H9 (cell line): ENCODE results near the gene POC5. TPM values are rescaled to one million over a fixed set of nuclear protein-coding genes. Genes with fewer than 3 reads are reported as not detected.
A peak's percentile ranks its signal among the peaks of the same experiment; 100 is the strongest.
"Not testable (repeated sequence)": the region's sequence is repeated elsewhere in the genome, so short reads cannot be mapped to it uniquely, and the experiment has no call there.

Experiments used
- DNase-seq: peaks from one replicate; pipeline ENCODE4 v3.0.0-alpha.2; 2017
- H2AFZ ChIP-seq: one replicate; pipeline ENCODE4 v1.6.1; 2013; ENCODE audit warnings: mild to moderate bottlenecking, low read length, control low read depth, moderate library complexity
- H2AK5ac ChIP-seq: 2 replicates; pipeline ENCODE4 v1.6.1; 2013; ENCODE audit warnings: low read length, control low read depth, mixed read lengths; ENCODE audit not compliant: insufficient read length
- H2BK120ac ChIP-seq: one replicate; pipeline ENCODE4 v1.6.1; 2013; ENCODE audit warnings: low read depth, mild to moderate bottlenecking, low read length, control low read depth, inconsistent platforms; ENCODE audit not compliant: poor library complexity, severe bottlenecking
- H2BK12ac ChIP-seq: 2 replicates; pipeline ENCODE4 v1.6.1; 2013; ENCODE audit warnings: low read length, control low read depth, mixed read lengths, low read depth; ENCODE audit not compliant: insufficient read length
- H2BK15ac ChIP-seq: 2 replicates; pipeline ENCODE4 v1.6.1; 2013; ENCODE audit warnings: low read depth, low read length, control low read depth
- H2BK20ac ChIP-seq: one replicate; pipeline ENCODE4 v1.6.1; 2013; ENCODE audit warnings: low read depth, mild to moderate bottlenecking, low read length, control low read depth, inconsistent platforms; ENCODE audit not compliant: poor library complexity, severe bottlenecking
- H2BK5ac ChIP-seq: 2 replicates; pipeline ENCODE4 v1.6.1; 2013; ENCODE audit warnings: low read length, control low read depth, mixed read lengths; ENCODE audit not compliant: insufficient read length
- H3K14ac ChIP-seq: 2 replicates; pipeline ENCODE4 v1.6.1; 2013; ENCODE audit warnings: low read length, control low read depth; ENCODE audit not compliant: insufficient read depth
- H3K18ac ChIP-seq: 2 replicates; pipeline ENCODE4 v1.6.1; 2013; ENCODE audit warnings: low read depth, mild to moderate bottlenecking, mixed read lengths, low read length, control low read depth; ENCODE audit not compliant: insufficient read length
- H3K23ac ChIP-seq: 2 replicates; pipeline ENCODE4 v1.6.1; 2013; ENCODE audit warnings: low read length, control low read depth, mixed read lengths, low read depth; ENCODE audit not compliant: insufficient read length
- H3K23me2 ChIP-seq: 2 replicates; pipeline ENCODE4 v1.6.1; 2013; ENCODE audit warnings: low read depth, mild to moderate bottlenecking, mixed read lengths, low read length, control low read depth; ENCODE audit not compliant: insufficient read length, poor library complexity, severe bottlenecking
- H3K27ac ChIP-seq: 2 replicates; pipeline ENCODE4 v1.5.1; 2013; ENCODE audit warnings: low read length, control low read depth, mixed read lengths, low read depth; ENCODE audit not compliant: insufficient read length
- H3K27me3 ChIP-seq: 2 replicates; pipeline ENCODE4 v1.6.1; 2013; ENCODE audit warnings: low read length, control low read depth, inconsistent platforms; ENCODE audit not compliant: insufficient read depth
- H3K4ac ChIP-seq: 2 replicates; pipeline ENCODE4 v1.6.1; 2013; ENCODE audit warnings: low read depth, mild to moderate bottlenecking, control low read depth, inconsistent platforms, low read length, moderate library complexity
- H3K4me1 ChIP-seq: 2 replicates; pipeline ENCODE4 v1.6.1; 2013; ENCODE audit warnings: low read length, control low read depth, inconsistent platforms; ENCODE audit not compliant: insufficient read depth
- H3K4me2 ChIP-seq: 2 replicates; pipeline ENCODE4 v1.6.1; 2013; ENCODE audit warnings: low read length, control low read depth, mixed read lengths; ENCODE audit not compliant: insufficient read length, insufficient read depth
- H3K56ac ChIP-seq: 2 replicates; pipeline ENCODE4 v1.6.1; 2013; ENCODE audit warnings: low read depth, mild to moderate bottlenecking, mixed read lengths, low read length, control low read depth; ENCODE audit not compliant: insufficient read length
- H3K79me1 ChIP-seq: 2 replicates; pipeline ENCODE4 v1.6.1; 2013; ENCODE audit warnings: low read depth, mild to moderate bottlenecking, moderate library complexity, low read length, control low read depth, inconsistent platforms; ENCODE audit not compliant: insufficient read depth, poor library complexity, severe bottlenecking
- H3K79me2 ChIP-seq: 2 replicates; pipeline ENCODE4 v1.6.1; 2013; ENCODE audit warnings: low read length, control low read depth, inconsistent platforms; ENCODE audit not compliant: insufficient read depth
- H3K9ac ChIP-seq: 2 replicates; pipeline ENCODE4 v1.6.1; 2013; ENCODE audit warnings: low read length, control low read depth, mixed read lengths; ENCODE audit not compliant: insufficient read length; ENCODE audit errors: extremely low read depth
- H3K9me3 ChIP-seq: one replicate; pipeline ENCODE4 v1.6.1; 2013; ENCODE audit warnings: low read depth, low read length, inconsistent platforms; ENCODE audit not compliant: control insufficient read depth
- H3T11ph ChIP-seq: one replicate; pipeline ENCODE4 v1.6.1; 2013; ENCODE audit warnings: mild to moderate bottlenecking, low read length, control low read depth, inconsistent platforms
- H4K20me1 ChIP-seq: one replicate; pipeline ENCODE4 v1.6.1; 2013; ENCODE audit not compliant: control insufficient read depth, insufficient read length, insufficient read depth
- H4K5ac ChIP-seq: 2 replicates; pipeline ENCODE4 v1.6.1; 2013; ENCODE audit warnings: low read depth, mild to moderate bottlenecking, mixed read lengths, low read length, control low read depth; ENCODE audit not compliant: insufficient read length
- H4K8ac ChIP-seq: replicated peaks from 2 replicates; pipeline ENCODE4 v1.6.1; 2013; ENCODE audit warnings: low read length, control low read depth, mixed read lengths, low read depth; ENCODE audit not compliant: insufficient read length
- H4K91ac ChIP-seq: 2 replicates; pipeline ENCODE4 v1.6.1; 2013; ENCODE audit warnings: low read depth, mild to moderate bottlenecking, moderate library complexity, mixed read lengths, low read length, control low read depth; ENCODE audit not compliant: insufficient read length
- H3K27ac Mint-ChIP-seq, 3 experiments: 2 replicates in 2 of 3; 3 replicates in 1 of 3; pipeline ENCODE4 v1.8.0; 2020 to 2021; ENCODE audit warnings: mixed read lengths in 3 of 3, mild to moderate bottlenecking in 1 of 3, moderate library complexity in 1 of 3
- H3K27me3 Mint-ChIP-seq: 2 replicates; pipeline ENCODE4 v1.8.0; 2021; ENCODE audit warnings: low read depth, mild to moderate bottlenecking, moderate library complexity, mixed read lengths
- H3K36me3 Mint-ChIP-seq, 3 experiments: 2 replicates in 2 of 3; 3 replicates in 1 of 3; pipeline ENCODE4 v1.8.0; 2020 to 2021; ENCODE audit warnings: low read depth in 3 of 3, mixed read lengths in 3 of 3; ENCODE audit not compliant: insufficient read depth in 1 of 3
- H3K4me1 Mint-ChIP-seq, 2 experiments: 2 replicates each; pipeline ENCODE4 v1.8.0; 2020; ENCODE audit warnings: mixed read lengths in 2 of 2
- H3K4me3 Mint-ChIP-seq, 2 experiments: 2 replicates in 1 of 2; 3 replicates in 1 of 2; pipeline ENCODE4 v1.8.0; 2020 to 2021; ENCODE audit warnings: mild to moderate bottlenecking in 2 of 2, mixed read lengths in 2 of 2, moderate library complexity in 1 of 2
- H3K9me3 Mint-ChIP-seq, 2 experiments: 2 replicates in 1 of 2; 3 replicates in 1 of 2; pipeline ENCODE4 v1.8.0; 2020; ENCODE audit warnings: mild to moderate bottlenecking in 2 of 2, mixed read lengths in 2 of 2, moderate library complexity in 1 of 2
- CTCF ChIP-seq: fragments of 200-600 bp; sonication (generic); conservative IDR thresholded peaks from 3 replicates; pipeline ENCODE4 v1.8.0; 2021; ENCODE audit warnings: antibody characterized with exemption, mild to moderate bottlenecking
- WGBS: extraction: QIAGEN DNeasy Blood & Tissue Kit; methylation state at CpG from one replicate; pipeline ENCODE4 v1.1.7; 2013; ENCODE audit warnings: missing lambda C conversion rate, low lambda C conversion rate, mixed read lengths; ENCODE audit not compliant: insufficient read length; ENCODE audit errors: extremely low coverage; 5-methylcytosine and 5-hydroxymethylcytosine counted together
- total RNA-seq: library from RNA; stranded (reverse); gene quantifications from 2 replicates; pipeline ENCODE4 v1.2.1, GENCODE V29; 2021

POC5 gene
- total RNA-seq, 1 experiment from 2014 or later = 12.2 TPM

GRCh38 chr5:75701856-75702255, 15.4 kb downstream of the POC5 start:
- H2BK12ac ChIP-seq = no peak overlapping the region
- no peak overlapping the region for H3K4me3 Mint-ChIP-seq
- no peak overlapping the region for H2AFZ ChIP-seq
- H3K36me3 Mint-ChIP-seq = peaks cover 25 to 39% (median 34%) of the 10 kb centered on the region in 3 experiments
- no peaks in the 10 kb centered on the region for H3K4me1 Mint-ChIP-seq
- H3K27ac Mint-ChIP-seq = no peak overlapping the region
- H3K4ac ChIP-seq = no peak overlapping the region
- no peaks in the 10 kb centered on the region; the same call in 1 of the 2 replicates for H3K27me3 Mint-ChIP-seq
- H3K27ac ChIP-seq = no peak overlapping the region
- peaks cover 0 to 6% of the 10 kb centered on the region in 2 experiments; a peak in 1 of 5 replicates for H3K9me3 Mint-ChIP-seq
- no peaks in the 10 kb centered on the region for H3K4me1 ChIP-seq
- H4K91ac ChIP-seq = no peak overlapping the region
- H3K56ac ChIP-seq = no peak overlapping the region
- no peaks in the 10 kb centered on the region for H4K20me1 ChIP-seq
- H3K79me1 ChIP-seq = no peaks in the 10 kb centered on the region
- no peak overlapping the region for H2BK20ac ChIP-seq
- H2BK15ac ChIP-seq = no peak overlapping the region
- H3K4me2 ChIP-seq = no peak overlapping the region
- H2AK5ac ChIP-seq = no peak overlapping the region
- no peak for DNase-seq
- TF ChIP-seq CTCF = no peak
- H3T11ph ChIP-seq = no peak overlapping the region
- no peak overlapping the region for H3K23ac ChIP-seq
- WGBS = no CpG with 5 or more reads among the region's 4 CpGs
- no peak overlapping the region for H2BK5ac ChIP-seq
- no peaks in the 10 kb centered on the region for H3K27me3 ChIP-seq
- no peaks in the 10 kb centered on the region for H3K79me2 ChIP-seq
- no peak overlapping the region for H2BK120ac ChIP-seq
- H3K9me3 ChIP-seq = no peaks in the 10 kb centered on the region
- no peaks in the 10 kb centered on the region for H3K23me2 ChIP-seq
- no peak overlapping the region for H3K9ac ChIP-seq
- no peak overlapping the region for H4K8ac ChIP-seq
- no peak overlapping the region for H3K18ac ChIP-seq
- no peak overlapping the region for H3K14ac ChIP-seq
- no peak overlapping the region for H4K5ac ChIP-seq

GRCh38 chr5:75695472-75696351, 21.5 kb downstream of the POC5 start:
- not testable (repeated sequence) for H3K9me3 ChIP-seq, H3K4ac ChIP-seq, H3K27me3 ChIP-seq, H3K23me2 ChIP-seq, H3K9me3 Mint-ChIP-seq, H4K8ac ChIP-seq, H3K4me2 ChIP-seq, H2BK120ac ChIP-seq, H3K79me2 ChIP-seq, H3K9ac ChIP-seq, H3K14ac ChIP-seq, H2BK12ac ChIP-seq, H3K27me3 Mint-ChIP-seq, H2BK15ac ChIP-seq, H3K4me1 ChIP-seq, H2BK5ac ChIP-seq, H2BK20ac ChIP-seq, H2AFZ ChIP-seq, H3K27ac ChIP-seq, H4K91ac ChIP-seq, H3K18ac ChIP-seq, H3T11ph ChIP-seq, DNase-seq, H3K4me1 Mint-ChIP-seq, H4K5ac ChIP-seq, H3K79me1 ChIP-seq, H4K20me1 ChIP-seq, H3K23ac ChIP-seq, H3K56ac ChIP-seq, H2AK5ac ChIP-seq
- Mint-ChIP-seq H3K36me3 (peaks cover 6 to 26% (median 15%) of the 10 kb centered on the region in 3 experiments; a peak in 6 of 7 replicates), H3K4me3 (peak overlapping the region; percentile 55 to 64), H3K27ac (peak overlapping the region in 2 of 3 experiments; percentile 57 to 94; a peak in 3 of 7 replicates)
- WGBS = no CpG with 5 or more reads among the region's 22 CpGs
